ENCODE measurements around the gene PRF1. TPM values are rescaled to one million over a fixed set of nuclear protein-coding genes. Genes with fewer than 3 reads are reported as not detected.

Gene PRF1
- total and polyA plus RNA-seq, 2 experiments from 2014 or later = 0.13 TPM; not detected in 1

DNA sequence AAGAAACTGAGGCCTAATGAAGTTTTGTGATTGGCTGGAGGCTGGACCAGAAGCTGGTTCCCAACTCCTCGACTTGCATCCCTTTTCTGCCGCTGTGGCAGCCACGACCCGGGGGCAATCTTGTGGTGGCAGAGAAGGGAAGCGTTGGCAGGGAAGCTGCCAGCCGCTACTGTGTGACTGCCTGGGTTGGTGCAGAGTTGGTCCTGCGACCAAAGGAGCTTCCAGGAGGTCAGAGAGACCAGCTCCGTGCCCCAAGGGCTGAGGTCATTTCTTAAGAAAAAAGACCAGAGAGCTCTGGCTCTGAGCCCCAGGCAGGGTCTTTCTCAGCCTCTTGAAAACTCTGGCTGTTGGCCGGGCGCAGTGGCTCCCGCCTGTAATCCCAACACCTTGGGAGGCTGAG is 47.2 kb downstream of the PRF1 start:
- TF ChIP-seq NANOG (IDR thresholded peaks at IDR 0.05; ENCODE audit: borderline replicate concordance) (no peak), EZH2 (IDR thresholded peaks at IDR 0.05; ENCODE audit: low read depth, unreplicated experiment) (no peak)
- Mint-ChIP-seq H3K36me3 (ENCODE audit: low read depth) (peaks cover 36% of the 10 kb centered on the region), H3K4me3 (no peak overlapping the region), H3K27me3 (ENCODE audit: insufficient read depth, low read depth, poor library complexity) (peaks cover 14% of the 10 kb centered on the region), H3K4me1 (peaks cover 26% of the 10 kb centered on the region), H3K27ac (no peak overlapping the region), H3K9me3 (no peaks in the 10 kb centered on the region)
- H3K27ac ChIP-seq (ENCODE audit: low read depth) = no peak overlapping the region
- no peaks in the 10 kb centered on the region for H3F3A ChIP-seq (replicated peaks; ENCODE audit: low read depth)
- no peak overlapping the region for H3K4me3 ChIP-seq
- H3K4me2 ChIP-seq = no peak overlapping the region
- H3K4me1 ChIP-seq (ENCODE audit: insufficient read depth) = peaks cover 8% of the 10 kb centered on the region
- no peaks in the 10 kb centered on the region for H3K36me3 ChIP-seq (ENCODE audit: insufficient read depth)
- no peaks in the 10 kb centered on the region for H4K20me1 ChIP-seq (replicated peaks; ENCODE audit: insufficient read depth)
- no peak for ATAC-seq
- no peak for DNase-seq (ENCODE audit: low spot score)
- H3K27me3 ChIP-seq (ENCODE audit: insufficient read depth) = no peaks in the 10 kb centered on the region
- H2AFZ ChIP-seq = no peak overlapping the region
- no peaks in the 10 kb centered on the region for H3K79me2 ChIP-seq (replicated peaks; ENCODE audit: insufficient read depth)
- H3K9me2 ChIP-seq (ENCODE audit: insufficient read depth) = no peaks in the 10 kb centered on the region

- Histone ChIP-seq H3K4me3 (no peak overlapping the region), H3K79me2 (replicated peaks; ENCODE audit: insufficient read depth) (no peaks in the 10 kb centered on the region), H3F3A (replicated peaks; ENCODE audit: low read depth) (no peaks in the 10 kb centered on the region), H3K27ac (ENCODE audit: low read depth) (0 out of 2 replicates have a peak overlapping the region, but pooled peaks have one; percentile 45), H2AFZ (no peak overlapping the region), H3K4me1 (ENCODE audit: insufficient read depth) (no peaks in the 10 kb centered on the region; the same call in 1 of the 2 replicates), H3K4me2 (no peak overlapping the region), H3K36me3 (ENCODE audit: insufficient read depth) (no peaks in the 10 kb centered on the region), H3K27me3 (ENCODE audit: insufficient read depth) (no peaks in the 10 kb centered on the region), H3K9me2 (ENCODE audit: insufficient read depth) (no peaks in the 10 kb centered on the region), H4K20me1 (replicated peaks; ENCODE audit: insufficient read depth) (no peaks in the 10 kb centered on the region)
- H3K4me1 Mint-ChIP-seq = peaks cover 12% of the 10 kb centered on the region; the same call in 2 of the 3 replicates
- H3K27ac Mint-ChIP-seq = no peak overlapping the region
- no peak for ATAC-seq
- DNase-seq (ENCODE audit: low spot score) = no peak
- H3K36me3 Mint-ChIP-seq (ENCODE audit: low read depth) = peaks cover 36% of the 10 kb centered on the region
- H3K9me3 Mint-ChIP-seq = no peaks in the 10 kb centered on the region
- peaks cover 9% of the 10 kb centered on the region for H3K27me3 Mint-ChIP-seq (ENCODE audit: insufficient read depth, low read depth, poor library complexity)
- no peak for TF ChIP-seq JUNB (IDR thresholded peaks at IDR 0.05; ENCODE audit: unreplicated experiment)
- no peak for TF ChIP-seq POLR2AphosphoS5 (IDR thresholded peaks at IDR 0.05; ENCODE audit: low read depth)
- no peak for TF ChIP-seq EZH2 (IDR thresholded peaks at IDR 0.05; ENCODE audit: low read depth, unreplicated experiment)
- TF ChIP-seq, protein P1, sequence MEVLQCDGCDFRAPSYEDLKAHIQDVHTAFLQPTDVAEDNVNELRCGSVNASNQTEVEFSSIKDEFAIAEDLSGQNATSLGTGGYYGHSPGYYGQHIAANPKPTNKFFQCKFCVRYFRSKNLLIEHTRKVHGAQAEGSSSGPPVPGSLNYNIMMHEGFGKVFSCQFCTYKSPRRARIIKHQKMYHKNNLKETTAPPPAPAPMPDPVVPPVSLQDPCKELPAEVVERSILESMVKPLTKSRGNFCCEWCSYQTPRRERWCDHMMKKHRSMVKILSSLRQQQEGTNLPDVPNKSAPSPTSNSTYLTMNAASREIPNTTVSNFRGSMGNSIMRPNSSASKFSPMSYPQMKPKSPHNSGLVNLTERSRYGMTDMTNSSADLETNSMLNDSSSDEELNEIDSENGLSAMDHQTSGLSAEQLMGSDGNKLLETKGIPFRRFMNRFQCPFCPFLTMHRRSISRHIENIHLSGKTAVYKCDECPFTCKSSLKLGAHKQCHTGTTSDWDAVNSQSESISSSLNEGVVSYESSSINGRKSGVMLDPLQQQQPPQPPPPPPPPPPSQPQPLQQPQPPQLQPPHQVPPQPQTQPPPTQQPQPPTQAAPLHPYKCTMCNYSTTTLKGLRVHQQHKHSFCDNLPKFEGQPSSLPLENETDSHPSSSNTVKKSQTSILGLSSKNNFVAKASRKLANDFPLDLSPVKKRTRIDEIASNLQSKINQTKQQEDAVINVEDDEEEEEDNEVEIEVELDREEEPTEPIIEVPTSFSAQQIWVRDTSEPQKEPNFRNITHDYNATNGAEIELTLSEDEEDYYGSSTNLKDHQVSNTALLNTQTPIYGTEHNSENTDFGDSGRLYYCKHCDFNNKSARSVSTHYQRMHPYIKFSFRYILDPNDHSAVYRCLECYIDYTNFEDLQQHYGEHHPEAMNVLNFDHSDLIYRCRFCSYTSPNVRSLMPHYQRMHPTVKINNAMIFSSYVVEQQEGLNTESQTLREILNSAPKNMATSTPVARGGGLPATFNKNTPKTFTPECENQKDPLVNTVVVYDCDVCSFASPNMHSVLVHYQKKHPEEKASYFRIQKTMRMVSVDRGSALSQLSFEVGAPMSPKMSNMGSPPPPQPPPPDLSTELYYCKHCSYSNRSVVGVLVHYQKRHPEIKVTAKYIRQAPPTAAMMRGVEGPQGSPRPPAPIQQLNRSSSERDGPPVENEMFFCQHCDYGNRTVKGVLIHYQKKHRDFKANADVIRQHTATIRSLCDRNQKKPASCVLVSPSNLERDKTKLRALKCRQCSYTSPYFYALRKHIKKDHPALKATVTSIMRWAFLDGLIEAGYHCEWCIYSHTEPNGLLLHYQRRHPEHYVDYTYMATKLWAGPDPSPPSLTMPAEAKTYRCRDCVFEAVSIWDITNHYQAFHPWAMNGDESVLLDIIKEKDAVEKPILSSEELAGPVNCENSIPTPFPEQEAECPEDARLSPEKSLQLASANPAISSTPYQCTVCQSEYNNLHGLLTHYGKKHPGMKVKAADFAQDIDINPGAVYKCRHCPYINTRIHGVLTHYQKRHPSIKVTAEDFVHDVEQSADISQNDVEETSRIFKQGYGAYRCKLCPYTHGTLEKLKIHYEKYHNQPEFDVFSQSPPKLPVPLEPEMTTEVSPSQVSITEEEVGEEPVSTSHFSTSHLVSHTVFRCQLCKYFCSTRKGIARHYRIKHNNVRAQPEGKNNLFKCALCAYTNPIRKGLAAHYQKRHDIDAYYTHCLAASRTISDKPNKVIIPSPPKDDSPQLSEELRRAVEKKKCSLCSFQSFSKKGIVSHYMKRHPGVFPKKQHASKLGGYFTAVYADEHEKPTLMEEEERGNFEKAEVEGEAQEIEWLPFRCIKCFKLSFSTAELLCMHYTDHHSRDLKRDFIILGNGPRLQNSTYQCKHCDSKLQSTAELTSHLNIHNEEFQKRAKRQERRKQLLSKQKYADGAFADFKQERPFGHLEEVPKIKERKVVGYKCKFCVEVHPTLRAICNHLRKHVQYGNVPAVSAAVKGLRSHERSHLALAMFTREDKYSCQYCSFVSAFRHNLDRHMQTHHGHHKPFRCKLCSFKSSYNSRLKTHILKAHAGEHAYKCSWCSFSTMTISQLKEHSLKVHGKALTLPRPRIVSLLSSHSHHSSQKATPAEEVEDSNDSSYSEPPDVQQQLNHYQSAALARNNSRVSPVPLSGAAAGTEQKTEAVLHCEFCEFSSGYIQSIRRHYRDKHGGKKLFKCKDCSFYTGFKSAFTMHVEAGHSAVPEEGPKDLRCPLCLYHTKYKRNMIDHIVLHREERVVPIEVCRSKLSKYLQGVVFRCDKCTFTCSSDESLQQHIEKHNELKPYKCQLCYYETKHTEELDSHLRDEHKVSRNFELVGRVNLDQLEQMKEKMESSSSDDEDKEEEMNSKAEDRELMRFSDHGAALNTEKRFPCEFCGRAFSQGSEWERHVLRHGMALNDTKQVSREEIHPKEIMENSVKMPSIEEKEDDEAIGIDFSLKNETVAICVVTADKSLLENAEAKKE (CRISPR knock-in tag; IDR thresholded peaks at IDR 0.05) = no peak
- no peak for TF ChIP-seq CTCF (conservative IDR thresholded peaks at IDR 0.05; ENCODE audit: low read depth in 2 of 2)
- no peak overlapping the region for H3K4me3 Mint-ChIP-seq
These were observed 50.0 kb downstream of the PRF1 start for GRCh38 chr10:70552586-70552985.
